Stimulated activated CD8-positive, alpha-beta memory T cell treated with anti-CD3 and anti-CD28 coated beads, Interleukin-15, amount 100 ng/mL, for 48 hours (primary cell): ENCODE data around the gene PTPN18.
A peak's percentile ranks its signal among the peaks of the same experiment; 100 is the strongest.

Source experiments
- DNase-seq, 2 donors: peaks; one replicate each; pipeline ENCODE4 v3.0.0-alpha.2; 2020; ENCODE audit warnings: low read depth in 2 of 2

PTPN18 gene

DNA sequence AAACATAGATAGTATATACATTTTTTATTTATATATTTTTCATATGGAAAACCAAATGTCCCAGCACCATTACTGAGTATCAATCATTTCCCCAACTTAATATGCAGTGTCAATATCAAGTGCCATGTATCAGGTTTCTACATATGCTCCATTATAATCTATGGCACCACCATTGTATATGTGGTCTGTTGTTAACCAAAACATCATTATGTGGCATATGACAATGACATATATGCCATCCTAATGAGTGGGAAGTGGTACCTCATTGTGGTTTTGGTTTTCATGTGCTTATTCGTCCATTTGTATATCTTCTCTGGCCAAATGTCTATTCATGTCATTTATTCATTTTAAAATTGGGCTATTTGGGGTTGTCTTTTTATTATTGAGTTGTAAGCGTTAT, 9.2 kb downstream of the PTPN18 start:
- DNase-seq = no peak

DNA sequence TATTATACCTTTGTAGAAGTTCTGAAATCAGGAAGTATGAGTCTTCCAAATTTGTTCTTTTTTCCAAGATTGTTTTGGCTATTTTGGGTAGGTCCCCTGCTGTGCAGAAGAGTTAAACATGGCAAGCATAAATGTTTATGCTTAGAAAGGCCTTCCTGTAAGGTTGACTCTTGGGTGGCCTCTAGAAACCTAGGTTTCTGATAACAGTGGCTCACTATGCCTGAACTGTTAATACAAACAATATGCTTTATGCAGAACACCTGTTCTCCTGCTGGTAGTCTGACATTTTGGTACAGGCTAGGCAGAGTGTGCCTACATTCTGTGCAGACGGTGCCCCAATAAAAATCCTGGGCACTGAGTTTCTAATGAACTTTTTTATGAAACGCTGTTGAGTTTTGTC, 10.1 kb downstream of the PTPN18 start:
- no peak for DNase-seq

DNA sequence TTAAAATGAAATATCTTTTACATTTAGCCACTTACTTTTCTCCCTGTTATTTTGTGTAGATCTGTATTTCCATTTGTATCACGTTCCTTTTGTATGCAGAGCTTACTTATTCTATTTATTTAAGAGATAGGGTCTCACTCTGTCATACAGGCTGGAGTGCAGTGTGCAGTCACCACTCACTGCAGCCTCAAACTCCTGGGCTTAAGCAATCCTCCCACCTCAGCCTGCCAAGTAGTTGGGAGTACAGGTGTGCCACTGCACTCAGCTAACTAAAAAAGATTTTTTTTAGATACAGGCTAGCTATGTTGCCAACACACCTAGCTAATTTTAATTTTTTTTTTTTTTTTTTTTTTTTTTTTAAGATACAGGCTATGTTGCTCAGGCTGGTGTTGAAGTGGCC, 10.9 kb downstream of the PTPN18 start:
- DNase-seq = no peak

- no peak for DNase-seq
Observed at GRCh38 chr2:130368786-130369185, 12.9 kb downstream of the PTPN18 start.

- DNase-seq = no peak
Observed at GRCh38 chr2:130369311-130369964, 13.6 kb downstream of the PTPN18 start.

DNA sequence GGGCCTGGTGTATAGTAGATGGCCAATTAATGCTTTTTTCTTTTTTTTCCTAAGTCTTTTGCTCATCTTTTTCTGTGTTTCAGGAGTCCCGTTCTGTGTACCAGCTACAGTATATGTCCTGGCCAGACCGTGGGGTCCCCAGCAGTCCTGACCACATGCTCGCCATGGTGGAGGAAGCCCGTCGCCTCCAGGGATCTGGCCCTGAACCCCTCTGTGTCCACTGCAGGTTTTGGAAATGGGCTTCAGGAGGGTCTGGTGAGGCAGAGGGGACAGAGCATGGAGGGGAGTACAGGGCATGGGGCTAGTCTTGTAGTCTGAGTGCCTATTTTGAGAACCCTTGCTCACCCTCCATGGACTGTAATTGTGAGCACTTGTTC, 14.1 kb downstream of the PTPN18 start:
- DNase-seq = no peak

DNA sequence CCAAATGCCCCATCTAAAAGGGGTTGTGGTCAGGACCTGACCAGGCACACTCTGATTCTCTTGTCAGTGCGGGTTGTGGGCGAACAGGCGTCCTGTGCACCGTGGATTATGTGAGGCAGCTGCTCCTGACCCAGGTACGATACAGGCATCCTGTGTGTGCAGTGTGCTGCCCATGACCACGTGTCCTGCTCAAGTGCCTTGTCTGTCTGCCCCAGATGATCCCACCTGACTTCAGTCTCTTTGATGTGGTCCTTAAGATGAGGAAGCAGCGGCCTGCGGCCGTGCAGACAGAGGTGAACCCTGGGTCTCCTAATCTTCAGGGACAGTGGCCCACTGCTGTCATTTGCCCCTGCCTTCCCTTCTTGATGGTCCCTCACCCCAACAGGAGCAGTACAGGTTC, 14.6 kb downstream of the PTPN18 start:
- no peak for DNase-seq

- no peak for DNase-seq
Observed at GRCh38 chr2:130371723-130372054, 15.8 kb downstream of the PTPN18 start.

DNA sequence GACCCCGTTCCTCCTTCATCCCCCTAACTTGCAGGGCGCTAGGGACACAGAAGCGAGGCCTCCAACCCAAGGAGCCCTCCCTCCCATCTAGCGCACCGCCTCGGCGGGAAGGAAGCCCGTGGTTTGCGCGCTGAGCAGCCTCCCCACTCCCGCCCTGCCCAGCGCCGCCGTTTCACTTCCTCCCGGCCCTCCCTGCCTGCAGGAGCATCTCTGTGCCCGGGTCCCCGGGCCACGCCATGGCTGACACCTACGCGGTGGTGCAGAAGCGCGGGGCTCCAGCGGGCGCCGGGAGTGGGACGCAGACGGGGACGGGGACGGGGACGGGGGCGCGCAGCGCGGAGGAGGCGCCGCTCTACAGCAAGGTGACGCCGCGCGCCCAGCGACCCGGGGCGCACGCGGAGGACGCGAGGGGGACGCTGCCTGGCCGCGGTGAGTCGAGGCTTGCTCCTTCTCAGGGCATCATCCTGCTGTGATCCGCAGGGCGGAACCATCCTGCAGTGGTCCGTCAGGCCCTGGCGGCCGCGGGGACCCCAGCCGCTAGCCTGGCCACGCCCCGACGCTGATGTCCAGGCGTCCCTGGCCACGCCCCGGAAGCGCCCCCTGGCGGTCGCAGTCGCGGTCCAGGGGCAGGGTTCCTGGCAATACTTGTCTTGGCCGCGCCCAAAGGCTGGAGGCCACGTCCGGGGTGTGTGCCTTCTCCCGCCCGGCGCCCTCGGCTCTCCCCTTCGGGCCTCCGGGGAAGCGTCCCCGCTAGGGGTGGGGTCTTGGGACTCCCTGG, 16.4 kb downstream of the PTPN18 start:
- peak; percentile 78 to 79 for DNase-seq

DNA sequence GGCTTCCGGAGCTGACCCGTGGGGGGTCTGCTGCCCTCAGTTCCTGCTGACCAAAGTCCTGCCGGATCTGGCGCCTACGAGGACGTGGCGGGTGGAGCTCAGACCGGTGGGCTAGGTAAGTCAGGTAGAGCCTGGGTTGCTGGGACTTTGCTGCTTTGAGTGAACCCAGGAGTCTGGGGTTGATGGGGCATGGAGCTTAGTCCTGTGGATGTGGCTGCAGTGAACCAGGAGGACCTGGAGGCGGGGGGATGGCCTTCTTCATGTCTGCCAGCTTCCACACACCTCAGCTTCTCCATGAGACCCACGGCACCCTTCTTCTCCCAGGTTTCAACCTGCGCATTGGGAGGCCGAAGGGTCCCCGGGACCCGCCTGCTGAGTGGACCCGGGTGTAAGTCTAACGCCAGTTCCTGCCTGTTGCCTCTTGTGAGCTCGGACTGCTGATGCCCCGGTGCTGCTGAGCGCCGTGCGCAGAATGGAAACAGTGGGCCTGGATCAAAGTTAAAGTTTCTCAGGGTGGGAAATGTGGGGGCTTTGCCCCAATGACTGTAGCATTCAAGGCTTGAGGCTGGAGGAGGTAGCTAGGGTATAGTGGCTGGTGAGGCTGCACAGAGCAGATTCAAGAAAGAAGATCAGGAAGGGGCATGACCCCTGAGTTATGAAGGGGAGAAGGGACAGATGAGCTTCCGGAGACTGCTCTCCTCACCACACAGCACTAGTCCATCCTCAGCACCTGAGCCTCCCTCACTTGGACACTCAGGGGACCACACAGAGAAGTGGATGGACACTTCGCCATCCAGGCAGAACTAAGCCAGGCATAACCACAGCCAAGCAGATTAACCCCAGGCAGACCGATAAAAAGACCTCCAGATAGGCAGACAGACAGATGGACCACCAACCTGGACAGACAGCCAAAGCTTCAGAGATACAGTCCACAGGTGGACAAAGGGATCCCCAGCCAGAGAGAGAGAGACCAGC, 17.3 kb downstream of the PTPN18 start:
- no peak for DNase-seq

- no peak for DNase-seq
Observed at GRCh38 chr2:130373808-130374365, 18.0 kb downstream of the PTPN18 start.

DNA sequence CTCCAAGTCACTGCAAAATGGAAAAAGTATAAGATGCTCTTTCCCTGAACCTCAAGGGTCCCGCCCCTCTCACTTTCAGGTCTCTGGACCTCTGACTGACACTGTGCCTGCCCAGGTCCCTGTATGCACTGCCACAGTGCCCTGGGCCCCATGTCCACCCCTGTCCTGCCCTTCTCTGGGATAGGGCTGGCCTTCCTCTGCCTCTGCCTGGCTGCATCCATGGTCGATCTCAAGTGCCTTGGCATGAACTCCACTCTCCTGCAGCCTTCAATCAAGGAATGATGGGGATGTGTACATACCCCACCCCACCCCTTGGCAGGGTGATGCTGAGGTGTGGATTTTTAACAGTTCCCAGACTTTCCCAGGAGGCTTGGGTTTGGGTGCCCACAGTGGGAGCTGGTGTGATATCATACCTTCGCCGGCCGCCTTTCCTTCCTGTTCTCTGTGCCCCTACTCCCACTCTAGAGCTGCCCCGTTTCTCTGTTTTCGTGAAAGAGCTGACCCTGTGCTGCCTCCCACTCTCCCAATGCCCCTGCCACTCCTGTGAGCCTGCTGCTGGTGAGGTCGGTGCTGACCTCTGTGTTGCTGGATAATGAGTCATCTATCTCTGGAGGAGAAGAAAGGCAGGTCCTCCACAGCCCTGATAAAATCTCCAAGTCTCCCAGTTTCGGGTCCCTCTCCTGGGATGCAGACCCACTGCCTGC, 18.9 kb downstream of the PTPN18 start:
- no peak for DNase-seq

DNA sequence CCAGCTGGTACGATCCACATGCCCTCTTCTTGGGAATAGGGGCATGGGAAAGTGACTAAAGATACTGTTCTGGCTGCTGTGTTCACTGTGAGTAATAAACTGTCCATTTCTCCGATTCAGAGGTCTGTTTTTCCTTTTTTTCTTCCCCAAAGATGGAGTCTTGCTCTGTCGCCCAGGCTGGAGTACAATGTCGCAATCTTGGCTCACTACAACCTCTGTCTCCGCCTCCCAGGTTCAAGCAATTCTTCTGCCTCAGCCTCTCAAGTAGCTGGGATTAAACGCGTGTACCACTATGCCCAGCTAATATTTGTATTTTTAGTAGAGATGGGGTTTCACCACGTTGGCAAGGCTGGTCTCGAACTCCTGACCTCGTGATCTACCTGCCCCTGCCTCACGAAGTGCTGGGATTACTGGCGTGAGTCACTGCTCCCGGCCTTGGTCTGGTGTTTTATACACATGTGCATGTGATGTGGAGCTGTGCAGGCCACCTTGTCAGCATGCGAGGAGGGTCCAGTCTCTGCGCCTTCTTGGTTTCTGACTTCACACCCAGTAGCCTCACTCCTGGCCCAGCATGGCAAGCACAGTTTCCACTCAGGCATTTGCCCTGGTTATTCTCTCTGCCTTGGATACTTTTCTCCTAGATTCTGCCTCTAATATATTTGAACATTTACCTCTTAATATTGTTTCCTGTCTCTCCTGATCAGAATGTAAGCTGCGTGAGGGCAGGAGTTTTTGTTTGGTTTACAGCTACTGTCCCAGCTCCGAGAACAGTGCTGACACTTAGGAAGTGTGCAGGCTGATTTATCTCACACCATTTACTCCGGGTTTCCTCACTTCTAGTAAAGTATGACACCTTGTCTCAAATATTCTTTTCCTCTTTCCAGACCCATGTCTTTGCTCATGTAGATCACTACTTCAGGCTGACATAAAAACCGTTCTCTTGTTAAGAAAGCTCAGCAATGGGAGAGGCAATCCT, 19.7 kb downstream of the PTPN18 start:
- DNase-seq = no peak

DNA sequence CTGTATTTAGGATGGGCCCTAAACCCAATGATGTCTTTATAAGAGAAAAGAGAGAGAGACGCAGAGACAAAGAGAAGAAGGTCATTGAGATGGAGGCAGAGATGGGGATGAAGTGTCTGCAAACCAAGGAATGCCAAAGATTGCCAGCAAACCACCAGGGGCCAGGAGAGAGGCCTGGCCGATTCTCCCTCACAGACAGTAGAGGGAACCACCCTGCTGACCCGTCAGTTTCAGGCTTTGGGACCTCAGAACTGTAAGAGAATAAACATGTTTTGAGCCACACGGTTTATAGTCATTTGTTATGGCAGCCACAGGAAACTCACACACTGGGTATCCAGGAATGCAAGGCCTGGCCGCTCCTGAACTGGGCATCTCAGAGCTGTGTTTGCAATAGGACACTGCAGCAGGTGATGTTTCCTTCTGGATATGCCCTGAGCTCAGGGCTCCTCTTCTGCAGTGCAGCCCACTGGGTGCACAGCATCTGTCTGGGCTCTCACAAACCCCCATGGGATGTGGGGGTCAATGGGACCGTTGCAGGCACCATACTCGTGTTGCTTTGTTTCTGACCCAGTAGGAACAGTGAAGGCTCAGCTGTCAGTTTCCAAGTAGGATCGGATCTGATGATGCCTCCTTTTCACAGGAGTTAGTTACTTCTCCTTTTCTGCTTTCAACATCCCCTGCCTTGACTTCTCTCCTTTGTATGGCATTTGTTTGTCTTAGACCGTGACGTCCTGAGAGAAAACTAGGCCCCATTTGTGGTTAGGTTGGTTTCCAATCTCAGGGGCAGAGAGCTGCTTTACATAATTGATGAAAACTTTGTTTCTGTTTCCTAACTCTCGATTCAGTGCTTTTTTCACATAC, 20.8 kb downstream of the PTPN18 start:
- DNase-seq = no peak

DNA sequence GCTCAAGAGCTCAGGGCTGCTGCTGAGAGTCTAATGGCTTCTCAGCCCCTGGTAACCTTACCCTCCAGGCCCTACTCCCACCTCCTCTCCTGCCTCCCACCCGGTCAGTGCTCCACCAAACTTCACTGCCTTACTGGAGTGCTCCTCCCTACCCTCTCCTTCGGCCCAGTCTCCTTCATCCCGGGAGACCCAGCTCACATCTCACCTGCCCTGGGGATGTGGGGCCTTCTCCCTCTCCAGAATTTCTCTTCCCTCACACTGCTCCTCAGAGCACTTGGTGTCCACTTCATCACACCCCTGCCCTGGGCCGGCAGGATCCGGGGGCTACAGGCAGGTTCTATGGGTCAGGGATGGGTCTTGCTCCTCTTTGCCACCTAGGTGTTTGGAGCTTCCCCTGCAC, 21.6 kb downstream of the PTPN18 start:
- no peak for DNase-seq

- no peak for DNase-seq
Observed at GRCh38 chr2:130378206-130378897, 22.5 kb downstream of the PTPN18 start.

GRCh38 chr2:130378898-130379214, 23.0 kb downstream of the PTPN18 start:
- DNase-seq = no peak

DNA sequence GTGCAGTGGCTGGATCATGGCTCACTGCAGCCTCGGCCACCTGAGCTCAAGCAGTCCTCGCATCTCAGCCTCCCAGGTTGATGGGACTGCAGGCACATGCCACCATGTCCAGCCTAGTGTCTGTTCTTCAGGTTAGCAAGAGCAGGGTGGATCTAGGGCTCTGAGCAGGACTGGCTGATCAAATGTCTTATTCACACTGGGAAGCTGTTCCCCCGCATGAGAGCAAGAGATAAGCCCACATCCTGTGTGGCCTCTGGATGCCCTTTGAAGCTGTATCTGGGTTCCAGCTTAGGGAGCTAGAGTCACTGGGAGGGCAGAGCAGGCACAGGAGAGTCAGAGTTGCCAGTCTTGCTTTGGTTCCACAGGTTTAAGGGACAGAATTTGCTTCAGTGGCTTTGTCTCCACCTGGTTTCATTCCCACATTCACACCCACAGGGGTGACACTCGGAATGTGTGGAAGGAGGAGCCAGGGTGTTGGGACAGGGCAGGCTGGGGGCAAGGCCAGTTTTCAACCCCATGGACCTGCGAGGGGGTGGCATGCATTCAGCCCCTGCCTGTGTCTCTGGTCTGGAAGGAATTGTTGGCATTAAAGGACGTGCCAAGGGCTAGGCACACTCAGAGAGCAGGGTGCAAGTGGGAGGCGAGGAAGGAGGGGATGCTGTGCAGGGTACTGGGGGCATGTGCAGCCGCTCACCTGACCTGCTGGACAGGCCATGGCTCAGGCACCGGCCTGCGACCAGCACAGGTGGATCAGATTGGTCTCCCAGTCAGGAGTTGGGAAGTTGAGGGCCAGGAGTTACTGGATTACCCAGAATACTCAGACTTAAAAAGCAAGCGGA, 24.5 kb downstream of the PTPN18 start:
- no peak for DNase-seq
